ENCODE results near the gene HNRNPH2.

HNRNPH2 gene

DNA sequence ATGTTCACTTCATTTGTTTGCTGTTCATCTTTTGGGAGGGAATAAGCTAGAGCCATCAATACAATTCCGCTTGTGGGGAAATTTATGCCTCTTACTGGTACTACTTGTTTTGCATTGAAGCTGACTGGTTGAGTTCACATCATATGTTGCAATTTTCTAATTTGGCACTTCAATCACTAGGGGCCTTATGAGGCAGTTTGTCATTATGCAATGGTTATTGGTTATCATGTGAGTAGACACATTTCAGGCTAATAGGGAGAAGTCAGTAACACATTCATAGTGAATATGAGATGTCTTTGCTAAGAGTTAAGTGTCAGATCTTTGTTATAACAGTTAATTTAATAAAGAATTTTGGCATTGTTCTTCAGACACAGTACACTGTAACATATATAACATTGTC is 12.2 kb upstream of the HNRNPH2 start:
- no peak for DNase-seq (ENCODE audit: low read depth)

DNA sequence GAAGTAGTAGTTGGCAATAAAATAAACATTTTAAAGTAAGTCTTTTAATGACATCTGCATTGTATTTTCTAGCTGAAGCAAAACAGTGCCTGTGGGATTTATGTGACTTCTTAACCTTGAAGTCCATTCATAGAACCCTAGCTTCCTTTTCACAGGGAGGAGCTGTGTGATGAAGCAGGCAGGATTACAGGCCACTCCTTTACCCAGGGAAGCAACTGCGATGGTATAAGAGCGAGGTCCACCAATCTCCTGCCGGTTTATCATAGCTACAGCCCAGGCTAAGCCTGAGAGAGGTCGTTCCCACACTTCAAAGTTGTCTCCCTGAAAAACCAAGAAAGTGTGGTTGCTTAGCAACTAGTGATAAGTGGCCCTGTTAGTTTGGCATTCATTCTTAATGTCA is 10.2 kb upstream of the HNRNPH2 start:
- DNase-seq (ENCODE audit: low read depth) = no peak

DNA sequence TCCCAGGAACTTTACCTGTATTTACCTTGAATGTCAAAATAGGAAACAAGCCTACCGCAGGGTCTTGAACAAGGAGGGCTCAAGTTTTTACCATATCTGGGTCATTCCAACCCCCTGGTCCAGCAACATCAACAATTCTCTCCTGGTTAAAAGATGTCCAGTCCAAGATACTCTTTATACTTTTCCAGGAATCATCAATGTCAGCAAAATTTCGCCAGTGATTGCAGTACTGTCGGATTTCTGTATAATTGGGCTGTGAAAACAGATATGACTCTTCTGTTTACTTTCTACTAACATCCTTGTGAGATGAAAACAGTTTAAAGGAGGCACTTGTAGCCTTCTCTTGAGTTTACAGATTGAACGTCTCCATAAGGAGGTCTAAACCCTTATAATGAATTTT is 9.3 kb upstream of the HNRNPH2 start:
- DNase-seq (ENCODE audit: low read depth) = no peak

DNA sequence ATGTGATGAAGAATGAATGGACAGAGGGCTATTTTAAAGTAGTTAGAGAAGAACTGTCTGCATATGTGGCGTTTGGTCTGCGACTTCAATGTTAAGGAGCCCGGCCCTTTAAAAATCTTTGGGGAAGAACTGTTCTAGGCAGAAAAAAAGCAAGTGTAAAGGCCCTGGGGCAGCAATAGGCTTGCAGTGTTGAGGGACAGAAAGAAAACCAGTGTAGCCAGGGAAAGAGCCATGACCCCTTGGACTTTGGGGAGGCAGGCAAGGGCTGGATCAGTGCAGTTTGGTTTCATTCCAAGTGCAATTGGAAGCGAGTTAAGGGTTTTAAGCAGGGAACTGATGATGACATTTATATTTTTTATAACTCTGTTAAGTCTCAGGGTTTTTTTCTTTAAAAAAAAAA is 8.2 kb upstream of the HNRNPH2 start:
- DNase-seq (ENCODE audit: low read depth) = no peak

DNA sequence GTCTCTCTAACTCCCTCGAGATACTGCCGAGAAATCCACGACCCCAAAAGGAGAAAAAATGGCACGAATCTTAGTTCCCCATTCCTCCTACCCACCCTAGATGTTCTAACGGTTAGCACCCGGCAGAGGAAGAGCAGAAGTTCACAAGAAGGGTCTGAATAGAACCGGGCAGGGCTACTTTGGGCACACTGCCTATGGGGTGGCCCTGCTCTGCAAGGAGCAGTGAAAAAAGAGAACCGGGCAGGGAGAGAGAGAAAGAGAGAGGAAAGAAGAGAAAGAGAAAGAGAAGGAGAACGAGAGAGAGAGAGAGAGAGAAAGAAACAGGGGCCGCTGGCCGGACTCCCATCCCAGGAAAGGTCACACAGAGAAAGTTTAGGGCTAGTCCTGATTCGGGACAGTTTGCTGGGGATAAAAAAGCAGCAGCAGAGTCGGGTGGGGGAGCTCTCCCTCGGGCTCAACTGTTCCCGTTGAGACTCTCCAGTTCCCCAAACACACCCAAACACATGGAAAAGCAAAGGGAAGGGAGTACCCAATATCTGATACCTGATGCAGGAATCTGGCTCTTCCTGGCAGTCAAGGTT is 765 bp upstream of the HNRNPH2 start:
- no peak for DNase-seq (ENCODE audit: low read depth)

DNA sequence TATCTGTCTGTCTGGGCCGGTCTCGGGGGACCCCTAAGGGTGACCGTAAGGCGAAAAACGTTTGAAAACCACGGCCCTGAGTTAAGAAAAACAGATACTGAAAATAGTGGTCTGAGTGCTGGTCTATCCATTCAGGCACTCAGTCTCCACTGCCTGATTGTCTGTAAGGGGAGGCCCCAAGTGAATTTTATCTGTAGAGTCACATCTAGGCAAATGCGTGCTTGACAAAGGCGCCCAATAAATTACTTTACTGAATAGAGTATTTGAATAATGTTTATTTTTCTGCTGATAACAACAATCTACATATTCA is 465 bp downstream of the HNRNPH2 start:
- no peak for DNase-seq (ENCODE audit: low read depth)

DNA sequence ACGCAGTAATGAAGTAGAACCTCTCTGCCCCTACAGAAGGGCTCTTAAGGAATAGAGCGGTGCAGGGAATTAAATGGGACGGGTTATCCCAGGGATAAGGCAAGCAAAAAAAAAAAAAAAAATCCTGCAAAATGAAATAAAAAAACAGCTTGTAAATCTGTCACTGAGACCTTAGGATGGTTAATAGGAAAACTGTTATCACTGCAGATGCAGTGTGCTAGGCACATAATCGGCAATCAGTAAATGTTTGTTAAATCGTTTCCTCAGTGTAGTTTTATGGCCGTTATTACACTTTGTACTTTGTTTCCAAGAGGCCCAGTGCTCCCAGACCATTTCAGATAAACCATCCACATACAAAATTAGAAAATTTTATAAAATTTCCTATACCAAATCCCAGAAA is 1.0 kb downstream of the HNRNPH2 start:
- no peak for DNase-seq (ENCODE audit: low read depth)

DNA sequence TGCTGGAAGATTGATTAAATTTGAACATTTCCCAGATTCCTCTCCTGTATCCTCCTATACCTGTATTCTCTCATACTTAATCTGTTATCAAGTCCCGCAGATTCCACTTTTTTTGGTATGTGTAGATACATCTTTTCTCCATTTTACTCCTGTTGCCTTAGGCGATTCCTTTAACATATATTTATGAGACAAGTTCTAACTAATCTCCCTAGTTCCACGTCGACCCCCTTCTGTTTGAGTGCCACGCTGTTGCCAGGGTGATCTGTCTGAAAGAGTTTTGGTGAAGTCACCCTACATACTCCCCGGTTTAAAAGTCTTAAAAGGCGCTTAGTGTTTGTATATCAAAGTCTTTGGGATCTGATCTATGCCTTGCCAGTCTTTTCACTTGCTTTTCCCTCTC is 2.4 kb downstream of the HNRNPH2 start:
- no peak for DNase-seq (ENCODE audit: low read depth)

DNA sequence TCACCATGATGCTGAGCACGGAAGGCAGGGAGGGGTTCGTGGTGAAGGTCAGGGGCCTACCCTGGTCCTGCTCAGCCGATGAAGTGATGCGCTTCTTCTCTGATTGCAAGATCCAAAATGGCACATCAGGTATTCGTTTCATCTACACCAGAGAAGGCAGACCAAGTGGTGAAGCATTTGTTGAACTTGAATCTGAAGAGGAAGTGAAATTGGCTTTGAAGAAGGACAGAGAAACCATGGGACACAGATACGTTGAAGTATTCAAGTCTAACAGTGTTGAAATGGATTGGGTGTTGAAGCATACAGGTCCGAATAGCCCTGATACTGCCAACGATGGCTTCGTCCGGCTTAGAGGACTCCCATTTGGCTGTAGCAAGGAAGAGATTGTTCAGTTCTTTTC is 4.0 kb downstream of the HNRNPH2 start:
- DNase-seq (ENCODE audit: low read depth) = no peak

DNA sequence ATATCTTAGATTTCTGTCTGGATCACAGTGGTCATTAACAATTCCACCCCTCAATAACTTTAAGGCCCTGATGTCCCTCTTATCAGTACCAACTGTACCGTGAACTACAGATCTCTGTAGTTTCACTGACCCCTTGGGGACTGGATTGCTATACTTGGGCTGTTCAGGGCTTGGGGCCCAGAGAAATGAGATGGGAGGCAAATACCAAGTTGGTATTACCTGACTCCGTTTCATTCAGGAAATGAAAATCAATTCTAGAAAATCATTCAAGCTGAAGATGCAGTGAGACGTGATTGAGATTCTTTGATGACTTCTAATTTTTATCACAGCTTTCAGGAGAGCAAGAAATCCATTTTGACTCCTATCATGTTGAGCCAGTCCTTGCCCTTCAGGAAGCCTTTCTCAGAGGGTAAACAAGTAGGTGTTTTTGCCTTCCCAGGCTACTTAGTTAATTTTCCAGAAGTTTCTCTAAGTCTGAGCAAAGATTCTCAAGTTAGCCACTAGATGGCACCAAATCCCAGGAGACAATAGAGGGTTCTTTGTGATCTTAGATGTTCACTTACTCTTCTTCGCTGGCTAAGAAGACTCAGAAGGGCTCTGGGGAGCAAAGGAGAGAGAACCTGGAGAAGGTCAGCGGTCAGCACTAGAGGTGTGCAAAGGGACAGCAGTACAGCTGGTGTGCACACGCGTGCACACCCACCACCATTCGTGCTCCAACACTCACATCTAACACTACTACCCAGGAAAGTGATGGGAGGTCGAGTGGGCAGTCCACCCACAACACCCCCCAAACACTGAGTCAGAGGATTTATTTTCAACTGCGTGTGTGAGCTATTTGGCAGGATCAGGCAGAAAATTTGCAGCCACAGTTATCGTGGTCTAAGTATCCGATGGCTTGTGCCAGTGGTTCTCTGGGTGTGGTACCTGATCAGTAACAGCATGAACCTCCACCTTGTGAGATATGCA is 7.4 kb downstream of the HNRNPH2 start:
- no peak for DNase-seq (ENCODE audit: low read depth)

DNA sequence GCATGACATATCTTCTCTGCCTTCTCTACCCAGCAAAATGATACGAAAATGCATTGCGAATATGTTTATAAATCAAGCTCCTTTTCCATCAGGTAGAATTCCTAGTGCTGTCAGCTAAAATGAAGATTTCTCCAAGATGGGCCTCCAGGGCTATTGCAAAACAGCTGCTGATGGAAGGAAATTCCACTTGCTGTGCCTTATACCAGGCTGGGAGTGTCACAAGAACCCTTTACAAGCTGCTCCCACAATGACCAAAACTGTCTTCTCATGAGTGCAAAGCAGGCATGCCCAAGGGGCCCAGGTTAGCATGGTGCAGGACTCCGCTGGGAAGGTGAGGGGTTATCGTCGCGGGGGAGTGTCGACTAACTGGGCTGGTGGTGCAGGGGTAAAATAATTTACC is 8.7 kb downstream of the HNRNPH2 start:
- no peak for DNase-seq (ENCODE audit: low read depth)

DNA sequence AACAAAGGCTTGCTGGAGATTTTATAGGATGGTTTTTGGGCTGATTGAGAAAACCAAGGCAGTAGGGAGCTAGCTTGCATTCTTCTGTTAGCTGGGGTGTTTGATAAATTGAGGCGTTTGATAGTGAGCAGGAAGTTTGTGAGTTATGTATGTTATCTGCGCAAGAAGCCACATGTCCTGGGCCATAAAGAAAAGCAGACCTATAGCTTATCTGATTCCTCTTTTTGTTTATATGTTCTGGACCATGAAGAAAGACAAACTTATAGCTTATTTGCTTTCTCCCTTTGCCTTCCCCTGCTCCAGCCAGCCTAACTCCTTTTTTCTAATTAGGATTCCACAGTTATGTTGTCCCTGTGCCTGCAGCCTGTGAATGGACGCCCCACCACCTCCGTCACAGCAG is 9.2 kb downstream of the HNRNPH2 start:
- DNase-seq (ENCODE audit: low read depth) = no peak

DNA sequence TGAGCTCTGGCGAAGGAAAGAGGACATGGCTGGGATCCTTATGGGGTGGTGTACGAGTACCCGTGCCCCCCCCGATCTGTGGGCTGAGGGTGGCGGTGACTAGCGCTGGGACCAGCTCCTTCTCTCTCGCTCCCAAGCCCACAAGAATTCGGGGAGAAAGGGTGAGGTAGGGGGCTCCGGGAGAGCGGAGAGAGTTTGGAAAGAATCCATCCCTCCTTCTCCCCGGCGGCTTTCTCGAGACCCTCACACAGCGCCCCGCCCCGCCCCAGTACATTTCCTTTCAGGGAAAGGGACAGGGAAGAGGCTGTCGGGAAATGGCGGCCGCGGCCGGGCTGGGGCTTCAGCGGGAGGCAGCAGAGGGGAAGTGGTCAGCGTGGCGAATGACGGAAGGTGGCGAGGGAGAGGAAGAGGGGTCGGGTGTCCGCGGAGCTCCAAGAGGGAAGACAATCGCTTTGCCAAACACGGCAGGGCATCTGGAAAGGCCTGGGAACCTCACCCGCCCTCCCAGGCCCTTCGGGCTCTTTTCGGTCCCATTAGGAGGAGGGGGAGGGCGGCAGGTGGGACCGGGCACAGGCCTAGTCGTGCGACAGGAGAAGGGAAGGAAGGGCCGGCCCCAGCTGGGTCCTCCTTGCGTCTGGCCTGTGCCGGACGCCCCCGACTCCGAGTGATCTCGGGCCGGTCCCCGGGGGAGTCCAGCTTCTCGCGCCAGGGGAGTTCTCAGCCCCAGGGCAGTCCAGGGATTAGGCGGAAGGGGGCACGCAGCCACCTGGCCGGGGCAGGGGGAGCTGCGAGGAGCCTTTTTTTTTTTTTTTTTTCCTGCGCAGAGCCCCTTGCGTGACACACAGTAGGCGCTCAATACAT is 10.2 kb downstream of the HNRNPH2 start:
- no peak for DNase-seq (ENCODE audit: low read depth)

DNA sequence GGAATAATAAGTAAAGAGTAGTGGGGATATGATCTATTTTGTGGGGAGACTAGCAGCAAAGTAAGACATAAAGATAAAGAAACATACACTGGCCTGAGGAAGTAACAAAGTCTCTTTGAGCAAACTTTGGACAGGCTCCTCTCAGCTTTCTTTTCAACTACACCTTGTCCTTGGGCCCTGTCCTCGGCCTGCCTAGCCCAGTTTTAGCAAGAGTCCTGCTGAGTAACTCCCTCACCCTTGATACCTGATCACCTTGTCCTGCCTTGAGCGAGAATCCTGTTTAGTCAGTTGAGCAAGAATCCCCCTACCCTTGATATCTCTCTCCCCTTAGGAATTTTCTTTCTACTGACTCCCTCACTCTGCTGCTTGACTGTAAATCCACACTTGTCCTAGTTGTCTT is 11.5 kb downstream of the HNRNPH2 start:
- no peak for DNase-seq (ENCODE audit: low read depth)

DNA sequence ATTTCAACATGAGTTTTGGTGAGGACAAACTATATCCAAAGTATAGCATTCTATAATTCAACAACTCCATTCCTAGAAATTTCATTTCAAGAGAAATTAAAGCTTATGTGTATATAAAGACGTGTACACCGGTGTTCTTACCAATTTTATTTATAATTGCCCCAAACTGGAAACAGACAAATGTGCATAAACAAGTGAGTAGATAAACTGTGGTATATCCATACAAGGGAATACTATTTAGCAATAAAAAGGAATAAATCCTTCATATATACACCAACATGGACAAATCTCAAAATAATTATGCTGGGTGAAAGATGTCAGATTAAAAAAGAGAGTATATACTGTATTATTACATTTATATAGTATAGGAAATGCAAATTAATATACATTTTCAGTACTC is 19.9 kb downstream of the HNRNPH2 start:
- DNase-seq (ENCODE audit: low read depth) = no peak

DNA sequence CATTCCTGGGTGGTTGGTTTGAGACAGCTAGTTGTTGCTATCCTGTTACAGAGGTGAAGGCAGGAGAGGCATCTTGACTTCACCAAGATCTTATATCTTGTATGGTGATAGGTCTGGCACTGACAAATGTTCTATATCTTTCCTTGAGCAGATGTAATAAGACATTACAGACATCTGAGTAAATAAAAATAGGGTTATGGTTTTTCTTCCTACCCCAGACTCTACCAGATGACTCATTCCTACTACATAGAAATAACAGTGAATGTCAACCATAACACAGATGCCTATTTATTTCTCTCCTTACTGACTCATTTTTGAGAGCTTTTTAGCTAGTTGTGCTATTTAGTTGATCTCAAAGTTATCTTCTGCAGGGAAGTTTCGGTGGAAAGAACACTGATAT is 21.9 kb downstream of the HNRNPH2 start:
- no peak for DNase-seq (ENCODE audit: low read depth)

DNA sequence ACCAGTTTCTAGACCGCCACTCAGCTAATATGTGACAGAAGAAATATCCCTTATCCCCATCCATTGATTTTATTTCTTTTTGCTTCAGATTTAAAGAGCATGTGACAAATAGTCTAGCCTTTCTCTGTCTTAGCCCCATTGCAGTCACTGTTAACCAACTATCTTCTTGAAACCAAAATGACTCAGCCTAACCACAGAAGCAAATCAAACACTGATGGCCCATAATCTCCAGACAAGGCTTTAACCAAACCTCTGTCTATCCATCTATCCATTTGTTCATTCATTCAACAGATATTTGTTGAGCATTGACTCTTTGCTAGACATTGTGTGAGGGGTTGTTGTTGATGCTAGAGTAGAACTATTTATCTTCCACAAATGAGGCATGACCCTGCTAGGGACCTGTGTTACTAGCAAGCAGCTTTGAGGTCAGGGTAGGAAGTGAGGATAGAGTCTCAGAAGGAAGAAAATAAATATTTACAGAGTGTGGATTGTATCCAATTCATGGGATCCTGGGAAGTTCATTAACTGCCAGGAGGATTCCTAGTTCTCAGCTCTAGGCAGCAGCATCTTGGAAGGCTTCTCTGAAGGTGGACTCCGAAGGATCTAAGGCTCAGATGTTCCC is 22.5 kb downstream of the HNRNPH2 start:
- DNase-seq (ENCODE audit: low read depth) = no peak

DNA sequence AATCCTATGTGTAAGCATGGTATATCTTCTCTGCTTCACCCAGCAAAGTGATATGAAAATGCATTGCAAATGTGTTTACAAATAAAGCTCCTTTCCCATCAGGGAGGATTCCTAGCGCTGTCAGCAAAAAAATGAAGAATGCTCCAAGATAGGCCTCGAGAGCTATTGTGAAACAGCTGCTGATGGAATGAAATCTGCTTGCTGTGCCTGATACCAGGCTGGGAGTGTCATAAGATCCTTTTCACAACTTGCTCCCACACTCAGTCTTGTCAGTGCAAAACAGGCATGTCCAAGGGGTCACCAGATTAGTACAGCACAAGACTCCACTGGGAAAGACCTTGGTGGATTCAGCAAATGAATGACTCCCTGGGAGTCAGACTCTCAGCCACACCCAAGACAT is 34.1 kb downstream of the HNRNPH2 start:
- DNase-seq (ENCODE audit: low read depth) = no peak

DNA sequence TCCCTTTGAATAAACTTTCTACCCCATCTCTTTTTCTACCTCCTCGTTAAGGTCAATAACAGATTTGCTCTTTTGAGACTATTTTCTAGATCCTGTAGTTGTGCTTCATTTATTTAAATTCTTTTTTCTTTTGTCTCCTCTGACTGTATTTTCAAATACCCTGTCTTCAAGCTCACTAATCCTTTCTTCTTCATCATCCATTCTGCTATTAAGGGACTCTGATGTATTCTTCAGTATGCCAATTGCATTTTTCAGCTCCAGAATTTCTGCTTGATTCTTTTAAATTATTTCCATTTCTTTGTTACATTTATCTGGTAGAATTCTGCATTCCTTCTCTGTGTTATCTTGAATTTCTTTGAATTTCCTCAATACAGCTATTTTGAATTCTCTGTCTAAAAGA is 41.3 kb downstream of the HNRNPH2 start:
- DNase-seq (ENCODE audit: low read depth) = no peak

DNA sequence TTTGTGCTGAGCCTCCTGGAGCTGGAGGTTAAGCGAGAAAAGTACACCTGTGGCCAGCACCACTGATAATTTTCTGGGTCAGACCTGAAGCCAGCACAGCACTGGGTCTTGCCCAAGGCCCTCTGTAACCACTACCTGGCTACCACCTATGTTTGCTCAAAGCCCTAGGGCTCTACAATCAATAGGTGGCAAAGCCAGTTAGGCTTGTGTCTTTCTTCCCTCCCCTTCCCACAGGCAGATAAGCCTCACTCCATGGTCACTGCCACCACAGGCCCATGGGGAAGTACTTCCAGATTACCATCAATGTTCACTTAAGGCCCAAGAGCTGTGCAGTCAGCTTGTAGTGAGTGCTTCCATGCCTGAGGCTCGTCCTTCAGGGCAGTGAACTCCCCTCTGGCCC is 42.1 kb downstream of the HNRNPH2 start:
- DNase-seq (ENCODE audit: low read depth) = no peak

DNA sequence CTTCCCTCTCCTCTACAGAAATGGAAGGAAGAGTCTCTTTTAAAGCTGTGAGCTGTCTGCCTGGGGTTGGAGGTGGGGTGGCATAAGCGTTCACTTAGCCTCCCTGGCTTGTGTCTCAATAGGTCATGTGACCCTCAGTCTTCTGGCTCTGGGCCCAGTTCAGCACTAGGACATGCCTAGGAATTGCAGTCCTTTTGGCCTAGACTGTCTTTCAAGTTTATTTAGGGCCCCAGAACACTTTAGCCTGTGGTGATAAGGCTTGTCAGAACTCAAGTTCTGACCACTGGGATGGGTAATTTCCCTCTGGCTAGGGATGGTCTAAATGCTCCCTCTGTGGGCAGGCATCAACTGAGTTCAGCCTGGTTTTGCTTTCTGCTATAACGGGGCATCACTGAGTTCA is 42.9 kb downstream of the HNRNPH2 start:
- DNase-seq (ENCODE audit: low read depth) = no peak

DNA sequence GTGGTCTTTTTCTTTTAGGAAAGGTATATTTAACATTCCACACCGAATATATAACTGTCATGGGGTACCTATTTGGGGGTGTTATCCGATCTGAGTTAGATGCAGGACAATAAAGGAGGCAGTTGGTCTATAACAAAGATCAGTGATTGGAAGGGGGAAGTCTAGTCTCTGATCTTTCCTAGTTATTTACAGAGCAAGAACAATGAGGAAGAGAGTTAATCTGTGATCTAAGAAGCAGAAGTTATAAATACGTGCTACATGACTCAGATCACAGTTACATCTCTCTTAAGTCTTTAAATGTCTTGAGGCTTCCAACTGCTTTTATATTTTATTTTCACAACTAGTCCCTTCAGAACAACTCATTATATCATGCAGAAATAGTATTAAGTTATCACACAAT is 44.0 kb downstream of the HNRNPH2 start:
- no peak for DNase-seq (ENCODE audit: low read depth)

DNA sequence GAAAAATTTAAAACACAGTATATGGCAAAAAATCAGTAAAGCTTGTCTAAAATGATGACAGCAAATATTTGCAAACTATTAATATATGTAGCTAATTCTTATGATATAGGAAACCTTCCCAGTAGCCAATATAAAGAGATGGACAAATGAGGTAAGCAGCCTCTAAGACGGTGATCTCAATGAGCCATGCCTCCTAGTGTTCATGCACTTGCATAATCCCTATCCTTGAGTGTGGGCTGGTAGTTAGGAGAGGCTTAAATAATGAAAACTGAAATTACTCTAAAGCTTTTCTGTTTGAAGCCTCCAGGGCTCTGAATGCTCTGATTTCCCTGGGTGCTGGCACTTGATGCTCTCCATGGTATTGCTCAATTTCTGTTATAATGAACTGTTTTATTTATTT is 52.6 kb downstream of the HNRNPH2 start:
- DNase-seq (ENCODE audit: low read depth) = no peak
